GM12801 (cell line): ENCODE results near the gene STAB1.

Source experiments
- TF ChIP-seq, protein P1 (sequence below): IDR thresholded peaks from one replicate; pipeline ENCODE4 v1.5.1; 2011; ENCODE audit warnings: control low read depth; ENCODE audit not compliant: insufficient read length; ENCODE audit errors: extremely low read depth

The STAB1 gene

DNA sequence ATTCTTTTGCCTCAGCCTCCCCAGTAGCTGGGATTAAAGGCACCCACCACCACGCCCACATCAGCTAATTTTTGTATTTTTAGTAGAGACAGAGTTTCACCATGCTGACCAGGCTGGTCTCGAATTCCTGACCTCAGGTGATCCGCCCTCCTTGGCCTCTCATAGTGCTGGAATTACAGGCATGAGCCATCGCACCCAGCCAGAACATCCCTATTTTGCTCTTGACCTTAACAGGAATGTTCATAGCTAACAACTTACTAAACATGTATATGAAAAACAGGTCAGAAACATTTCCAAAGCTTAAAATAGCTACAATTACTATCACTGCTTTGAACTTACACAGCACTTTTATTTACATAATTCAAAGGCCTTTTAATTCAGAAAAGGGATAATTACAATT is 74.9 kb downstream of the STAB1 start:
- TF ChIP-seq, protein P1, sequence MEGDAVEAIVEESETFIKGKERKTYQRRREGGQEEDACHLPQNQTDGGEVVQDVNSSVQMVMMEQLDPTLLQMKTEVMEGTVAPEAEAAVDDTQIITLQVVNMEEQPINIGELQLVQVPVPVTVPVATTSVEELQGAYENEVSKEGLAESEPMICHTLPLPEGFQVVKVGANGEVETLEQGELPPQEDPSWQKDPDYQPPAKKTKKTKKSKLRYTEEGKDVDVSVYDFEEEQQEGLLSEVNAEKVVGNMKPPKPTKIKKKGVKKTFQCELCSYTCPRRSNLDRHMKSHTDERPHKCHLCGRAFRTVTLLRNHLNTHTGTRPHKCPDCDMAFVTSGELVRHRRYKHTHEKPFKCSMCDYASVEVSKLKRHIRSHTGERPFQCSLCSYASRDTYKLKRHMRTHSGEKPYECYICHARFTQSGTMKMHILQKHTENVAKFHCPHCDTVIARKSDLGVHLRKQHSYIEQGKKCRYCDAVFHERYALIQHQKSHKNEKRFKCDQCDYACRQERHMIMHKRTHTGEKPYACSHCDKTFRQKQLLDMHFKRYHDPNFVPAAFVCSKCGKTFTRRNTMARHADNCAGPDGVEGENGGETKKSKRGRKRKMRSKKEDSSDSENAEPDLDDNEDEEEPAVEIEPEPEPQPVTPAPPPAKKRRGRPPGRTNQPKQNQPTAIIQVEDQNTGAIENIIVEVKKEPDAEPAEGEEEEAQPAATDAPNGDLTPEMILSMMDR = no peak

DNA sequence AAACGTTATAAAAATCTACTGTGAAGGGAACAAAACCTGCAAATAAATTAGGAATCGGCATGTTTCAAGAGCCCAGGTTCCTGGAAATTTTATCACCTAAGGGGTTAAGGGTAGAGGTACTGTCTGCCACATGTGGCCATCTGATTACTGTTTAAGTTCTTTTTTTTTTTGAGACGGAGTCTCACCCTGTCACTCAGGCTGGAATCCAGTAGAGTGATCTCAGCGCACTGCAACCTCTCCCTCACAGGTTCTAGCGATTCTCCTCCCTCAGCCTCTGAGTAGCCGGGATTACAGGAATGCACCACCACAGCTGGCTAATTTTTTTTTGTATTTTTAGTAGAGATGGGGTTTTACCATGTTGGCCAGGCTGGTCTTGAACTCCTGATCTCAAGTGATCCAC is 77.1 kb downstream of the STAB1 start:
- TF ChIP-seq, protein P1 = no peak
